Measurements from ENCODE around the gene DNM2.

The DNM2 gene

DNA sequence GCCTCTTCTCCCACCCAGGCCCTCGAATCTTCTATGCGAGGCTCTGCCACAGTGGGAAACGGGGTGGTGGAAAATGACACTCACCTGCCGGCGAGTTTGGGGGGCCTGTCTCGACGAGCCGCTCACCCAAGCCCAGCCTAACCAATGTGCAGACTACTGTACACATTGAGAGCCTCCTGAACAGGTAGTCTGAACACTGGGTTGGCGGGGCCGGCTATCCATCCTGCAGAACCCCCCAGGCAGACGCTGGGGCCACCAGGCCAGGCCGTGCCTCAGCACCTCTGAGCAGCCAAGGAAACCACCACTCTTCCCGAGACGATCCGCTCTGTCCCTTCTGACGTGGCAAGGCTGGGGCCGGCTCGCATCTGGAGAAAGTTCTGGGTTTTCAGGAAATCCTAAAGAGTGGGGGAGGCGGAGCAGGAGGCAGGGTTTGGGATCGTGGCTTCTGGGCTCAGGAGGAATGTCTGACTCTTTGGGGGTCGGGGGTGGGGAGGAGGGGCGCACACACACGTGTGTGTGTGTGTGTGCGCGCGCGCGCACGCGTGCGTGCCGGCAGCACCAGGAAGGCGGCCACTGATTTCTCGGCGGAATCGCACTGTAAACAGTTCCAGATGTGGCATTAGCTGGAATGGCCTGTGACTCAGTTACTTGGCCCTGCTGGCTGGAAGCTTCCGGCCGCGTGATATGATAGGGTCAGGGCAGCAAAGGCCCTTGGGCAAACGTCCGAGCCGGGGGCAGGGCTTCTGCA, 99.6 kb downstream of the DNM2 start:
- peaks cover 3% of the 10 kb centered on the region; the same call in 1 of the 2 replicates for H3K36me3 ChIP-seq (replicated peaks; ENCODE audit: insufficient read depth, low read length)
- no peaks in the 10 kb centered on the region for H3K4me1 ChIP-seq (ENCODE audit: low read length)
- no peak overlapping the region for H3K4me2 ChIP-seq (ENCODE audit: low read depth, low read length)
- H3K79me2 ChIP-seq (ENCODE audit: low read length) = no peaks in the 10 kb centered on the region
- H3K9me2 ChIP-seq (replicated peaks; ENCODE audit: insufficient read depth, low read length) = no peaks in the 10 kb centered on the region
- no peak for DNase-seq
- TF ChIP-seq, protein P1, sequence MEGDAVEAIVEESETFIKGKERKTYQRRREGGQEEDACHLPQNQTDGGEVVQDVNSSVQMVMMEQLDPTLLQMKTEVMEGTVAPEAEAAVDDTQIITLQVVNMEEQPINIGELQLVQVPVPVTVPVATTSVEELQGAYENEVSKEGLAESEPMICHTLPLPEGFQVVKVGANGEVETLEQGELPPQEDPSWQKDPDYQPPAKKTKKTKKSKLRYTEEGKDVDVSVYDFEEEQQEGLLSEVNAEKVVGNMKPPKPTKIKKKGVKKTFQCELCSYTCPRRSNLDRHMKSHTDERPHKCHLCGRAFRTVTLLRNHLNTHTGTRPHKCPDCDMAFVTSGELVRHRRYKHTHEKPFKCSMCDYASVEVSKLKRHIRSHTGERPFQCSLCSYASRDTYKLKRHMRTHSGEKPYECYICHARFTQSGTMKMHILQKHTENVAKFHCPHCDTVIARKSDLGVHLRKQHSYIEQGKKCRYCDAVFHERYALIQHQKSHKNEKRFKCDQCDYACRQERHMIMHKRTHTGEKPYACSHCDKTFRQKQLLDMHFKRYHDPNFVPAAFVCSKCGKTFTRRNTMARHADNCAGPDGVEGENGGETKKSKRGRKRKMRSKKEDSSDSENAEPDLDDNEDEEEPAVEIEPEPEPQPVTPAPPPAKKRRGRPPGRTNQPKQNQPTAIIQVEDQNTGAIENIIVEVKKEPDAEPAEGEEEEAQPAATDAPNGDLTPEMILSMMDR (IDR thresholded peaks at IDR 0.05; ENCODE audit: low read length) = no peak
- TF ChIP-seq EZH2phosphoT487 (IDR thresholded peaks at IDR 0.05; ENCODE audit: low read length) (no peak), EZH2 (optimal IDR thresholded peaks at IDR 0.05; ENCODE audit: low read depth, low read length) (no peak)
- H3K9ac ChIP-seq (ENCODE audit: low read length) = no peak overlapping the region
- H3K27ac ChIP-seq (ENCODE audit: low read length) = no peak overlapping the region
- no peaks in the 10 kb centered on the region for H3K9me3 ChIP-seq (replicated peaks; ENCODE audit: insufficient read depth, low read length)
- no peaks in the 10 kb centered on the region for H4K20me1 ChIP-seq (ENCODE audit: insufficient read depth, low read length)
- H2AFZ ChIP-seq (ENCODE audit: low read length) = no peak overlapping the region
- H3K27me3 ChIP-seq (replicated peaks; ENCODE audit: insufficient read depth, low read length) = no peaks in the 10 kb centered on the region
- H3F3A ChIP-seq (ENCODE audit: insufficient read depth, low read length) = no peaks in the 10 kb centered on the region
- H3K4me3 ChIP-seq (ENCODE audit: low read length) = no peak overlapping the region

DNA sequence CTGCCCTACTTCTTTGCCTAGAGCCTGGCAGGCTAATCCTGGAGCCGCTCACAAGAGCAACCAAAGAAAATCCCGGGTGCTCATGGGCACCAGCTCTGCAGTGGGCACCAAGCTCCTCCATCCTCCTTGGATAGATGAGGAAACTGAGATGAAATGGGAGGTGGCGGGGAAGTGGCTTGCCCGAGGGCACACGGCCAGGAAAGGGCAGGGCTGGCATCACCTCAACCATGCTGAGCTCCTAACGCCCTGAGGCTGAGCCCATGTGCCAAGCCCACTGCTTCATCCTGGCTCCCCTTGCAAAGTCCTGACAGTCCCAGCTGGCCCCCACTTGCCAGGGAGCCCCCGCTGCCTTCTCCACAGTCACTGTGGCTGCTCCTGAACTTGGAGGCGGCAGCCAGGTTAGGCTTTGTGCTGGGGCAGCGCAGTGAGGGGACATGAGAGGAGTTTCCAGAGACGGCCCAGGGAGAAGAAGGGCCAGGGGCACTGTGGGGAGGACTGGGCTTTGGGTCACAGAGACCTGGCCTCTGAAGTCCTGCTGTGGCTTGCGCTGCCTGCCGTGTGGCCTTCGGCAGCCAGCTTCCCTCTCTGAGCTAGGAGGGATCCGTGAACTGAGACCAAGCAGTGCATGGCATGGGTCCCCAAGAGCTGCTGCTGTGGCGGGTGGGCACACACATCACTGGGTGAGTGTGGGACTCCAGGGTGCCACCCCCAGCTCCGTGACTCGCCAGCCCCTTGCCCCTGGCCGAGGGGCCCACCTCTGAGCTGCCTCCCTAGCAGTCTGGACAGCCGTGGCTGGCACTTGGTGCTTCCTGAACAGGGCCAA, 100.6 kb downstream of the DNM2 start:
- Histone ChIP-seq H2AFZ (ENCODE audit: low read length) (no peak overlapping the region), H3K27ac (ENCODE audit: low read length) (no peak overlapping the region), H3K27me3 (replicated peaks; ENCODE audit: insufficient read depth, low read length) (no peaks in the 10 kb centered on the region), H3K9ac (ENCODE audit: low read length) (no peak overlapping the region), H3K79me2 (ENCODE audit: low read length) (no peaks in the 10 kb centered on the region), H3K9me3 (replicated peaks; ENCODE audit: insufficient read depth, low read length) (no peaks in the 10 kb centered on the region), H3K4me2 (ENCODE audit: low read depth, low read length) (no peak overlapping the region), H3K4me3 (ENCODE audit: low read length) (no peak overlapping the region), H3K36me3 (replicated peaks; ENCODE audit: insufficient read depth, low read length) (peaks cover 3% of the 10 kb centered on the region; the same call in 1 of the 2 replicates), H3F3A (ENCODE audit: insufficient read depth, low read length) (no peaks in the 10 kb centered on the region), H3K9me2 (replicated peaks; ENCODE audit: insufficient read depth, low read length) (no peaks in the 10 kb centered on the region), H3K4me1 (ENCODE audit: low read length) (no peaks in the 10 kb centered on the region), H4K20me1 (ENCODE audit: insufficient read depth, low read length) (no peaks in the 10 kb centered on the region)
- no peak for DNase-seq
- TF ChIP-seq EZH2 (optimal IDR thresholded peaks at IDR 0.05; ENCODE audit: low read depth, low read length) (no peak), EZH2phosphoT487 (IDR thresholded peaks at IDR 0.05; ENCODE audit: low read length) (no peak)
- TF ChIP-seq, protein P1 (IDR thresholded peaks at IDR 0.05; ENCODE audit: low read length) = no peak

DNA sequence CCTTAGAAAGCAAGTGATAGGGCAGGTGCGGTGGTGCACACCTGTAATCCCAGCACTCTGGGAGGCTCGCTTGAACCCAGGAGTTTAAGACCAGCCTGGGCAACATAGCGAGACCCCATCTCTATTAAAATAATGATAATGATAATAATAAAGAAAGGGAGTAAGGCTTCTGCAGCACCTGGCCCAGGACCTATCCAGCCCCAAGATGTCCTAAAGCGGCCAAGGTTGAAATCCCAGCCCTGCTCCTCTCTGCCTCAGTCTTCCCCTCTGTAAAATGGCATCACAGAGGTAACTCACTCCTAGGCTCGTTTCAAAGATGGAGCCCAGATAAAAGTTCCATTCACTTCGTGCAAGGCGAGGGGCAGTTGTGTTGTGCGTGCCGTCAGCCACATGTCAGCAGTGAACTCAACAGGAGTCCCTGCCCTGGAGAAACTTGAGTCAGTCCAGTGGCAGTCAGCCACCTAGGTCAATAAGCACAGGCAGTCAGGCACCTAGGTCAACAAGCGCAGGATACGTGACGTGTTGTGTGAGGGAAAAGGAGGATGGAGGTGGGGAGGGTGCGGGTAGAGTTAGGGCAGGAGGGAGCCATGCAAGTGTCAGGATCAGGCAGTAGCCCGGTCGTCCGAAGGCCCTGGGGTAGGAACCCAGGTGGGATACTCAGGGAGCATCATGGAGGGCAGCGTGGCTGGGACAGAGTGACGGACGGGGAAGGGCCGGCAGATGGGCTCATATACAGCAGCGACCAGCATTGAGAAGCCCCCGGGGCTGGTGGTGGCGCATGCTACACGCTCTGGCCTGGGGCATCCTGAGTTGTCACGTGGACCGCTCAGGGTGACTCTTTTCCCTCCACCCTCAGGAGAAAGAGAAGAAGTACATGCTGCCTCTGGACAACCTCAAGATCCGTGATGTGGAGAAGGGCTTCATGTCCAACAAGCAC, 101.5 kb downstream of the DNM2 start:
- Histone ChIP-seq H4K20me1 (ENCODE audit: insufficient read depth, low read length) (no peaks in the 10 kb centered on the region), H3K79me2 (ENCODE audit: low read length) (no peaks in the 10 kb centered on the region), H3K9ac (ENCODE audit: low read length) (no peak overlapping the region), H2AFZ (ENCODE audit: low read length) (no peak overlapping the region), H3K36me3 (replicated peaks; ENCODE audit: insufficient read depth, low read length) (peaks cover 3% of the 10 kb centered on the region; the same call in 1 of the 2 replicates), H3K4me2 (ENCODE audit: low read depth, low read length) (no peak overlapping the region), H3K27ac (ENCODE audit: low read length) (no peak overlapping the region), H3K9me3 (replicated peaks; ENCODE audit: insufficient read depth, low read length) (no peaks in the 10 kb centered on the region), H3K4me1 (ENCODE audit: low read length) (no peaks in the 10 kb centered on the region), H3K9me2 (replicated peaks; ENCODE audit: insufficient read depth, low read length) (no peaks in the 10 kb centered on the region), H3F3A (ENCODE audit: insufficient read depth, low read length) (no peaks in the 10 kb centered on the region), H3K4me3 (ENCODE audit: low read length) (no peak overlapping the region), H3K27me3 (replicated peaks; ENCODE audit: insufficient read depth, low read length) (no peaks in the 10 kb centered on the region)
- no peak for TF ChIP-seq EZH2 (optimal IDR thresholded peaks at IDR 0.05; ENCODE audit: low read depth, low read length)
- TF ChIP-seq, protein P1 (IDR thresholded peaks at IDR 0.05; ENCODE audit: low read length) = no peak
- no peak for TF ChIP-seq EZH2phosphoT487 (IDR thresholded peaks at IDR 0.05; ENCODE audit: low read length)
- DNase-seq = no peak
